H54 (cell line): ENCODE results near the gene RALGPS1.

ENCODE experiments used
- DNase-seq: peaks from one replicate; pipeline ENCODE4 v3.0.0; 2011; ENCODE audit warnings: low spot score, mixed read lengths; ENCODE audit not compliant: insufficient read length
- FAIRE-seq: peaks from 3 replicates; lab custom pipeline; 2011; peaks lifted over from hg19 to GRCh38; lab: Jason Lieb, UNC
- POLR2A ChIP-seq: IDR thresholded peaks from 2 replicates; pipeline ENCODE4 v1.6.1; 2011; ENCODE audit warnings: low read depth, mild to moderate bottlenecking, low read length

Gene RALGPS1

GRCh38 chr9:127089631-127090081 lies 175.1 kb downstream of the RALGPS1 start:
- TF ChIP-seq POLR2A, result no peak
- DNase-seq (no peak), FAIRE-seq (no peak)

- no peak for FAIRE-seq
- DNase-seq, result no peak
- no peak for TF ChIP-seq POLR2A
Observed at GRCh38 chr9:127090341-127090985, 175.9 kb downstream of the RALGPS1 start.

- no peak for TF ChIP-seq POLR2A
Observed at GRCh38 chr9:127091526-127091925, 176.9 kb downstream of the RALGPS1 start.

GRCh38 chr9:127092041-127092608 lies 177.5 kb downstream of the RALGPS1 start:
- TF ChIP-seq POLR2A, result no peak
- FAIRE-seq (no peak), DNase-seq (no peak)

More at GRCh38 chr9:127091526-127091925, 176.9 kb downstream of the RALGPS1 start:
- DNase-seq (no peak), FAIRE-seq (no peak)

GRCh38 chr9:127093319-127094020 lies 178.9 kb downstream of the RALGPS1 start:
- no peak for FAIRE-seq
- no peak for TF ChIP-seq POLR2A
- no peak for DNase-seq

- DNase-seq, result no peak
- TF ChIP-seq POLR2A, result no peak
- no peak for FAIRE-seq
Observed at GRCh38 chr9:127095411-127095810, 180.8 kb downstream of the RALGPS1 start.

GRCh38 chr9:127096208-127096607 lies 181.6 kb downstream of the RALGPS1 start:
- TF ChIP-seq POLR2A, result no peak
- DNase-seq (no peak), FAIRE-seq (no peak)

GRCh38 chr9:127097683-127098082 lies 183.1 kb downstream of the RALGPS1 start:
- FAIRE-seq, result no peak

GRCh38 chr9:127098916-127099553 lies 184.5 kb downstream of the RALGPS1 start:
- no peak for FAIRE-seq
- DNase-seq, result no peak
- TF ChIP-seq POLR2A, result no peak

More at GRCh38 chr9:127097683-127098082, 183.1 kb downstream of the RALGPS1 start:
- no peak for DNase-seq
- TF ChIP-seq POLR2A, result no peak

GRCh38 chr9:127099664-127100063 lies 185.1 kb downstream of the RALGPS1 start:
- no peak for DNase-seq
- TF ChIP-seq POLR2A, result no peak
- no peak for FAIRE-seq

- TF ChIP-seq POLR2A, result no peak
- FAIRE-seq, result no peak
- no peak for DNase-seq
Observed at GRCh38 chr9:127102176-127102575, 187.6 kb downstream of the RALGPS1 start.

GRCh38 chr9:127102788-127103187 lies 188.2 kb downstream of the RALGPS1 start:
- no peak for DNase-seq
- TF ChIP-seq POLR2A, result no peak

GRCh38 chr9:127104581-127105311 lies 190.2 kb downstream of the RALGPS1 start:
- TF ChIP-seq POLR2A, result no peak
- DNase-seq (no peak), FAIRE-seq (no peak)

More at GRCh38 chr9:127102788-127103187, 188.2 kb downstream of the RALGPS1 start:
- no peak for FAIRE-seq

- DNase-seq, result no peak
- FAIRE-seq, result no peak
- TF ChIP-seq POLR2A, result no peak
Observed at GRCh38 chr9:127105805-127106465, 191.4 kb downstream of the RALGPS1 start.
